ENCODE data around the gene PDE4B.

Gene PDE4B

DNA sequence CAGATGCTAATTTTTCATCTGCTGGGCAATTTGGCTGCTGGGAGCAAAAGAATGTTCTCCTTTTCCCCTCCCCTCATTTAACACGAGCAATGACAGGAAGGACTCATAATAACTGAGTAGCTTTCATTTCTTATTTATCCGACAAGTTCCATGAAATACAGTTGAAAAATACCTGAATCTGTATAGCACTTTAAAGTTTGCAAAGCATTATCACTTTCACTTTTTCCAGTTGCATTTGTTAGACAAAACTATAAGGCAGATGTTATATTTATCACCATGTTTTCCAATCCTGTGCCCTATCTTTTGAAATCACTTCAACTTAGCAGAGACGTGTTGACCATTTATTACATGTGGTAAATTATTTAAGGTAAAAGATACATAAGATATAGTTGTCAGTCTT, 390.7 kb downstream of the PDE4B start:
- DNase-seq (ENCODE audit: low read depth) = no peak

DNA sequence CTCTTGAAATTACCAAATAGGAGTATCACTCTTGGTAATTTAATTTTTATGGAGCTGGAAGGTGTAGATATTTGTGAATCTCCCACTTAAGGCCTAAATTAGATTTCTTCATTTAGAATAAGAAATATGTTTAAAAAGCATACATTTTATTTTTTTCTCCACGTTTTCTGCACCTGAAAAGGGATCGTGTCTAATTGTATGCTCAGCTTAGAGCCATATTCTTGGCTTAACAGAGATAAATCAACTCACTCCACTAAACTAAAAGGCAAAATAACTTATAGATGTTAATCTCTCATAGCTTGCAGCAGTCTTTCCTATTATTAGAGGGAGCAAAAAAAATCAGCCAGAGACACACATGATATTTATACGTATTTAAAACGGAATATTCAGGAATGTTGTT, 404.4 kb downstream of the PDE4B start:
- DNase-seq (ENCODE audit: low read depth) = no peak

- DNase-seq (ENCODE audit: low read depth) = no peak
These were observed 405.1 kb downstream of the PDE4B start for GRCh38 chr1:66197785-66198184.

DNA sequence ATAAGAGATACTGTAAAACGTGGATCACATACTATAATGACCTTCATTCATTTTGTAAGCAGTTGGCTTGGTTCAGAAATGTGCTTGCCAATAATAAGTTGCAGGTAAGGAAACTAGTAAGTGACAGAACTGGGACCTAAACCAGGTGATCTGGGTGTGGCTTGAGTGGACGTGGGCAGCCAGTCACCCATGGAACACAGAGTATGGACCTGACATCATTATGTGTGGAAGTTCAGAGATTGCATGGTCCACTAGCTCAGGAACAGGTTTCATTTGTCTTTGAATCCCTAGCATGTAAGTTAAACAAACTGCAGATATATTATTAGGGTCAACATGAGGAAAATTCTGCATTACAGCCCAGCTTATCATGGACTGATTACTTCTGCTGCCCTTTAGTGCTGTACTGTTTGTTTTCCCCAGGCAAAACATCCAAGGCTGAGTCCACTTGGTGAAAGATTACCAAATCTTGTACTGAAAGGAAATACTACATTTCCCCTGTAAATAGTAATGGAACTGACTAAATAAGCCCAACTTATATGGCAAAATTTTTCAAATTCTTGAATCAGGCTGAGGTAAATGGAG, 414.0 kb downstream of the PDE4B start:
- DNase-seq (ENCODE audit: low read depth) = no peak

GRCh38 chr1:66207484-66207883, 414.8 kb downstream of the PDE4B start:
- no peak for DNase-seq (ENCODE audit: low read depth)

- no peak for DNase-seq (ENCODE audit: low read depth)
These were observed 415.9 kb downstream of the PDE4B start for GRCh38 chr1:66208632-66209031.

DNA sequence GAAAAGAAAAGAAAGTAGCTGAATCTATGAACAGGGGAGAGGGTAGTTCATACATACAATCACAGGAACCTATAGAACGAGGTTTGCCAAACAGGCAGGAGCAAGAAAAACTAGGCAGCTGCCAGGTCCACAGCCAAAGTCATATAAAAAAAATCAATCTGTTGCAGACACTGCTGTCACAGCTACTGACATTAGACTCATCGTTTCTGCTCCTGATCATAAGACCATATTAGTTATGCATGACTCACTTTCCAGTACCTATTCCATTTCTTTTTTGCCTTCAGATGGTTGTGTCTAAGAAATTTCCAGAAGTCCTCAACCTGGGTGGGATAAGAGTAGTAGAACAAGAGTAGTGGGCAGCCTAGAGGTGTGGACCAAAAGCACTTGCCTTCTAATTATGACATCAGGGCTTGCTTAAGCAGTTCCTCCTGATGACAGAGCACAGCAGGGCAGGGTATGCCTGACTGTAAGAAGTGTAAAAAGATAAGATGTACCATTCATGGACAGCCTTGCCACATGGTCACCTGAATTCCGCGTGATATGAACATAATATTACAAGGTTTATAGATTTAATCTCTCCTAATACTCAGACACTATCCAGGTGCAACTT, 418.0 kb downstream of the PDE4B start:
- no peak for DNase-seq (ENCODE audit: low read depth)

DNA sequence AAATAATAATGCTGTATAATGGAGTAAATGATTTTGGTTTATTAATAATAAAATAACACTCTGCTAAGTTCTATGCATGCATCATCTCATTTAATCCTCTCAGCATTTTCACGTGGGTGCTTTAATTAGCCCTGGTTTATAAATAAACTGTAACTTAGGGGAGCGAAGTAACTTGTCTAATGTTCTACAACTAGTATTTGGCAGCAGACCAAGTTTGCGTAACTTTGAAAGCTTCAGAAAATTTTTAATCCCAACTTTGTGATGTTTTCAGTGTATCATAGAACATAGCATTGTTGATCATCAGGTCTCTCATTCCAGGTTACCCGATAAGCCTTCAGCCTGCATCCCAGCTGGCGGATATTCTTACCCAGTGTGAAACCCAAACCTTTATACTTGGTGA, 418.8 kb downstream of the PDE4B start:
- DNase-seq (ENCODE audit: low read depth) = no peak

- no peak for DNase-seq (ENCODE audit: low read depth)
These were observed 420.8 kb downstream of the PDE4B start for GRCh38 chr1:66213491-66213890.

DNA sequence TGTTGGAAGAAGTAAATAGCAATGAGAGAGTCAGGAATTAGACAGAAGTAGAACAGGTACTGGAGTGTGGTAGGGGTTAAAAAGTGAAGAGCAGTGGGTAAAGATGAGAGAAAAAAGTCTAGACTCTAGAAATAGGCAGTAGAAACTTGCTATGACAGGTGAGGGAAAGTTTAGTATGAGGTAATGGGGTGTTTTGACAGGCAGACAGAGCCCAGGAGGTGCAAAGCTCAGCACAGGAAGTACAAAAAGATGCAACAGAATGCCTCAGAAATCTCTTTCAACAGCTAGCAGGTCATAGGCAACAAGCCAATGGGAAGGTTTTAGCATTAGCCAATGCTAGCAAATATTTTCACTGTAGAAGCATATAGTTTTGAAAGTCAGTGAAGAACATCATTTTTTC, 422.2 kb downstream of the PDE4B start:
- no peak for DNase-seq (ENCODE audit: low read depth)

DNA sequence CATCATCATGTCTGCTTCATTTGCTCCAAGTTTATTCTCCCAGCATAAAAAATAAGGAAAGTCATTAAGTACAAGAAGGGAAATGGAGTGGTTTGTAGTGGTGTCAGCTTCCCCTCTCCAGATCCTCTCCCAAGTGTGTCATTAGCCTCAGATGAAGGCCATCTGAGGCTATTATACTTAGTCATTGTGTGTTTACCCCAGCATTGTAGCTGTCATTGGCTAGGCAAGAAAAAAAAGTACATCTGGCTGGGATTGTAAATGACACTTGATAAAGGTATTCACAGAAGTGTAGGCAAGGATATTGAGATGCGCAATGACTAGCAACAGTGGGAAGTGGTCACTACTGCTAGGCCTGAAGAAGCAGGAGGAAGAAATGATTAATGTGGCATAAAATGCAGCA, 424.3 kb downstream of the PDE4B start:
- no peak for DNase-seq (ENCODE audit: low read depth)

DNA sequence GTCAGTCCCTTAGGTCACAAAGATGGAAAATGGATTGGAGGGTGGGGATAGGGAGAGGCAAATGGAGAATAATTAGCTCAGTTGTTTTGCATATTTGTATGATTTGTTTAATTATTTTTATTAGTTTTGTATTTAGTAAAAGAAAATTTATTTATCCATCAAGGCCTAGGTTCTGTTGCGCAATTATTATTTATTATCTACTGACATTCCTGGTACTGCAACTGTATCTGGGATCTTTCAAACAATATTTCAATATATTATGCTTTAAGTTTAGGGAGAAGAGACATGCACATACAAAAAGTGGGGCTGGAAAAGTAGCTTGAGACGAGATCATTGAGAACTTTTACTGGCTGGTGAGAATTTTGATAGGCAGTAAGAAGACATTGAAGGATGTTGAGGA, 424.9 kb downstream of the PDE4B start:
- no peak for DNase-seq (ENCODE audit: low read depth)

- no peak for DNase-seq (ENCODE audit: low read depth)
These were observed 427.8 kb downstream of the PDE4B start for GRCh38 chr1:66220477-66220876.

GRCh38 chr1:66223681-66224080, 431.0 kb downstream of the PDE4B start:
- no peak for DNase-seq (ENCODE audit: low read depth)

GRCh38 chr1:66226985-66227384, 434.3 kb downstream of the PDE4B start:
- DNase-seq (ENCODE audit: low read depth) = no peak

DNA sequence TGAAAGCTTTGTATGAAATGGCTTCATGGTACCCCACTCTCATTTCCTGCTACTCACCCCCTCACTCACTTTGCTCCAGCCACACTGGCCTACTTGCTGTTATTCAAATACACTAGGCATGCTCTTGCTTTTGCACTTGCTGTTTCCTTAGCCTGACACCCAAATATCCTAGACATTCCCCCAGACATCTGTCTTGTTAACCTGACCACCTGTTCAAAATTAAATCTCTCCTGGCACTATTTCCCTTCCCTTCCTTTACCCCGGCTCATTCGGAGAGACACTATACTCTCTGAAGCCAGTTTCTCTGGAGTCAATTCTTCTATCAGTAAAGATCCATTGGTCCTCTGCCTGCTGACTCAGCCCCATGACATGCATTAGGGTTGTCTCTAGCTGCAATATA, 435.3 kb downstream of the PDE4B start:
- DNase-seq (ENCODE audit: low read depth) = no peak

DNA sequence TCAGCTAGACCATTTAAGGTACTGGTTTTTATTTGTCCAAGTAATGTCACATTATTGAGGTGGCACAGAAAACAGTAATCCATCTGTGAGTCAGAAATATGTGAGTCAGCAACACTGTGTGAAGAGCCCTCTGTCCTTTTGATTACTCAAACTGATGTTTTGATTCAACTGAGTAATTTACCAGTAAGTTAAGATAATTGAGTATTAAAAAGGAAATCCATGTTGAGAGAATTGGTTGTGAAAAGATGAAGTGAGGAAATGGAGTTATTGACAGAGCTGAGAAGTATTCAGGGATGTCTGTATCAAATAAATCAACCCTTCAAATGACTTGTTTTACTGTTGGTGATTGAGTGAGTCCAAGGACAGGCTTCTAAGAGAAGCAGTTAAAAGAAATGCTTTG, 438.5 kb downstream of the PDE4B start:
- no peak for DNase-seq (ENCODE audit: low read depth)

GRCh38 chr1:66231681-66232463, 439.2 kb downstream of the PDE4B start:
- no peak for DNase-seq (ENCODE audit: low read depth)

- DNase-seq (ENCODE audit: low read depth) = no peak
These were observed 444.3 kb downstream of the PDE4B start for GRCh38 chr1:66237042-66237441.

- DNase-seq (ENCODE audit: low read depth) = no peak
These were observed 445.2 kb downstream of the PDE4B start for GRCh38 chr1:66237722-66238479.

GRCh38 chr1:66239834-66240233, 447.1 kb downstream of the PDE4B start:
- no peak for DNase-seq (ENCODE audit: low read depth)

DNA sequence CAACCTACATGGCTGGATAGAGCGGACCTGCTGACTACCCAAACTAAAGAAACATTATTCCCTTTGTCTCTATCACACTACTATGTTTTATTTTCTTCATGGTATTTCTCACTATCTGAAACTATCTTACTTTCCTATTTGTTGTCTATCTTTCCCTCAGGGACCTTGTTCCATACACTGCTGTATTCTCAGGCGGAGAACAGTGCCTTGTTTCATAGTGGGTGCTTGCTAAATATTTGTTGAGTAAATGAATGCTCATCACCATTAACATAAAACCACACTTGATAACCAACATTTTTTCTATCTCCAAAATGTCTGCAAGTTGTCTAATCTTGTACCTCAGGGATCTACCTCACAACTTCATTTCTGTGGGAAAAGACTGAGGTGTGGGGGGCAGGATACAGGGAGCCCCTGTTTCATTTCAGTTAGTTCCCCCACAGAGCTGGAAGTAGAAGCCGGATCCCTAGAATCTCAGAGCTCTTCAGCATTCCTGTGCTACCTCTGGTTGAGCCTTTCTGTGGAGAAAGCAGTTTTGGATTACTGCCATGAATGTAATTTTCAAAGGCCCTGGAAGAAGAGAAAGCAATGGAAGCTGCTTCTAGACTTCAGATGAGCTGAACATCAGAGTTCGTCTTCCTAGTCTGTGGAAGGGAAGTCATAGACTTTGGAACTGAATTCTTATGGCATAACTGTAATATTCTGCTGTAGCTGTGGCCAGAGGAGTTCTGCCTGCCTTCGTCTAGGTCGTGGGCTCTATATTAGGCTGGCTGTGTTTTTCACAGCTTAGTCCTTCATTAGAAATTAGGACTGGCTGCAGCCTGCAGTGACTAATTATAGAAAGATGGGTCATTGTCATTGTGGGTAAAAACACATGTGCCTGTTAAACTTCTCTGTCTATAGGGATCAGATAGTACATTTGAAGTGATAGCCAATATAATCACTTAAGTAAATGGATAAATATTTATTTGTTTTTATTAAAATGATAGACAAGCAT, 448.1 kb downstream of the PDE4B start:
- DNase-seq (ENCODE audit: low read depth) = no peak
